ENCODE data around the gene KLHL29. TPM values are rescaled to one million over a fixed set of nuclear protein-coding genes. Genes with fewer than 3 reads are reported as not detected.

The KLHL29 gene
- total RNA-seq, 1 experiment from 2014 or later = 2.4 TPM

DNA sequence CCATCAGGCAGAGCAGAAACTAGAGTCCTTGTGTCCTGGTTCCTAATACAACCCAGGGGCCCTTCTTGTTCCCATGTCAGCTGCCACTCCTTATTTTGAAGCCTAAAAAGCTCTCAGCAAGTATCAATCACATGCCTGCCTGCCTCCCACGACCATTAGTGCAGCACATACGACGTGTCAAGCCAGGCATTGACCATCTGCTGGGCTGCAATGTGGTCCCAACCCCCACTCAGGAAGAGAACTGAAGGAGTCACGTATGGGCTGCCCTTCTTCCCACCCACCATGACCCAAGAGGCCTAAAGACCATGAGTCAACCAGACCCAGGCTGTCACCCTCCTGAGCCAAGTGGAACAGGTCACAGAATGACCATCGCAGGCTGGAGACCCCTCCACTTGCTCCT, 98.8 kb downstream of the KLHL29 start:
- Histone ChIP-seq H2AK5ac (ENCODE audit: insufficient read length, low read length) (no peak overlapping the region), H2BK12ac (ENCODE audit: insufficient read length, low read depth, low read length) (peak overlapping the region; percentile 7), H4K5ac (ENCODE audit: insufficient read length, low read depth, low read length) (no peak overlapping the region), H2BK5ac (ENCODE audit: insufficient read length, low read length) (no peak overlapping the region), H3K4me1 (ENCODE audit: insufficient read depth, low read length) (no peaks in the 10 kb centered on the region), H3K79me2 (ENCODE audit: insufficient read depth, low read length) (no peaks in the 10 kb centered on the region), H3K9ac (ENCODE audit: extremely low read depth, insufficient read length, low read length) (no peak overlapping the region), H4K20me1 (ENCODE audit: control insufficient read depth, insufficient read depth, insufficient read length) (no peaks in the 10 kb centered on the region), H3K23ac (ENCODE audit: insufficient read length, low read depth, low read length) (no peak overlapping the region), H2BK120ac (ENCODE audit: low read depth, low read length, poor library complexity, severe bottlenecking) (no peak overlapping the region), H3K18ac (ENCODE audit: insufficient read length, low read depth, low read length) (no peak overlapping the region), H3T11ph (ENCODE audit: low read length) (no peak overlapping the region), H3K27me3 (ENCODE audit: insufficient read depth, low read length) (no peaks in the 10 kb centered on the region), H3K23me2 (ENCODE audit: insufficient read length, low read depth, low read length, poor library complexity, severe bottlenecking) (no peaks in the 10 kb centered on the region), H2BK20ac (ENCODE audit: low read depth, low read length, poor library complexity, severe bottlenecking) (no peak overlapping the region), H3K56ac (ENCODE audit: insufficient read length, low read depth, low read length) (no peak overlapping the region), H4K8ac (replicated peaks; ENCODE audit: insufficient read length, low read depth, low read length) (no peak overlapping the region), H2BK15ac (ENCODE audit: low read depth, low read length) (no peak overlapping the region), H3K79me1 (ENCODE audit: insufficient read depth, low read depth, low read length, poor library complexity, severe bottlenecking) (no peaks in the 10 kb centered on the region), H3K4me2 (ENCODE audit: insufficient read depth, insufficient read length, low read length) (no peak overlapping the region), H3K27ac (ENCODE audit: insufficient read length, low read depth, low read length) (no peak overlapping the region), H3K14ac (ENCODE audit: insufficient read depth, low read length) (no peak overlapping the region; the same call in 1 of the 2 replicates), H3K9me3 (ENCODE audit: control insufficient read depth, low read depth, low read length) (no peaks in the 10 kb centered on the region), H2AFZ (ENCODE audit: low read length) (no peak overlapping the region), H3K4ac (ENCODE audit: low read depth, low read length) (no peak overlapping the region), H4K91ac (ENCODE audit: insufficient read length, low read depth, low read length) (no peak overlapping the region)
- Mint-ChIP-seq H3K36me3 (ENCODE audit: insufficient read depth in 1 of 3, low read depth in 3 of 3) (no peaks in the 10 kb centered on the region; a peak in 1 of 7 replicates), H3K27ac (no peak overlapping the region; a peak in 1 of 7 replicates), H3K4me3 (no peak overlapping the region), H3K4me1 (peaks cover 30 to 36% of the 10 kb centered on the region in 2 experiments), H3K9me3 (no peaks in the 10 kb centered on the region), H3K27me3 (ENCODE audit: low read depth) (peaks cover 10% of the 10 kb centered on the region)
- DNase-seq = no peak
- no peak for TF ChIP-seq CTCF (conservative IDR thresholded peaks at IDR 0.05)
- no CpG with 5 or more reads among the region's 5 CpGs for WGBS (ENCODE audit: extremely low coverage, insufficient read length, low lambda C conversion rate)
